Measurements from ENCODE around the gene HOXC11. TPM values are rescaled to one million over a fixed set of nuclear protein-coding genes. Genes with fewer than 3 reads are reported as not detected.

The HOXC11 gene
- total RNA-seq, 5 donors from 2014 or later (not counting 1 experiment from before 2014, with no cell fraction given) = not detected

DNA sequence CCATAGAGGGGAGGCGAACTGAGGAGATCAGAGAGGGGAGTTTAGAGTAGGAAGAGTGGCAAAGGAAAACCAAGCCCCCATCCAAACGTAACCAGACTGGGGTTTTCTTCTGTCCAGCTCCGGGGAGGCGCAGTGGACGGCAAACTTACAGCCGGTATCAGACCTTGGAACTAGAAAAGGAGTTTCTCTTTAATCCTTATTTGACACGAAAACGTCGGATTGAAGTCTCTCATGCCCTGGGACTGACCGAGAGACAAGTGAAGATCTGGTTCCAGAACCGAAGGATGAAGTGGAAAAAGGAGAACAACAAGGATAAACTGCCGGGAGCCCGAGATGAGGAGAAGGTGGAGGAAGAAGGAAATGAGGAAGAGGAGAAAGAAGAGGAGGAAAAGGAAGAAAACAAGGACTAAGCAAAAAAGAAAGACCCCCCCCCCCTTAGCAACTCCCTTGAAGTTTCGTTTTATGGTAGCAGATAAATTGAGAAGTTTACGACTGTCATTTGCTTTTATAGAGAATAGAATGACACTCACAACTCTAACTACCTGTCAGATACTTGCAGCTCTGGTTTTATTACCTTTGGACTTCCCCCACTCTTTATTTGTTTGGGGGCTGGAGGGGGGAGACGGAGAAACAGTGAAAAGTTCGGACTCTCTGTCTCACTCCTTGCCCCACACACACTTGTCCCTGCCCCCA lies 38.2 kb downstream of the HOXC11 start:
- H3K4me3 Mint-ChIP-seq = no peak overlapping the region
- Histone ChIP-seq H3K27ac (ENCODE audit: low read length) (no peak overlapping the region), H3K4me1 (ENCODE audit: control insufficient read depth in 1 of 2, extremely low read depth in 1 of 2, insufficient read depth in 2 of 2, low read length in 2 of 2) (peaks cover 0 to 42% of the 10 kb centered on the region in 2 experiments), H3K9me3 (no peaks in the 10 kb centered on the region), H3K4me3 (ENCODE audit: control insufficient read depth in 1 of 2, extremely low read depth in 1 of 2, low read length in 1 of 2) (no peak overlapping the region), H3K27me3 (replicated peaks in 1 of 2; ENCODE audit: control insufficient read depth in 2 of 2, extremely low read depth in 1 of 2, insufficient read depth in 2 of 2, low read length in 1 of 2) (peaks cover 24 to 93% of the 10 kb centered on the region in 2 experiments), H3K36me3 (ENCODE audit: control insufficient read depth in 2 of 2, extremely low read depth in 1 of 2, insufficient read depth in 1 of 2, low read length in 1 of 2) (no peaks in the 10 kb centered on the region)
- 7% methylated on average over 3 of the region's 17 CpGs for WGBS (ENCODE audit: insufficient coverage)
- no peaks in the 10 kb centered on the region for H3K36me3 Mint-ChIP-seq
- ChIA-PET POLR2A (interaction anchor here in 1 of 2 donors (0.6 kb wide), 1 partner anchor 19 kb away, joined by 7 read pairs; no protein-coding TSS in a partner anchor), CTCF (interaction anchor here in 1 of 2 donors (0.5 kb wide), 1 partner anchor 14 kb away, joined by 3 read pairs; no protein-coding TSS in a partner anchor)
- H3K9me3 Mint-ChIP-seq = no peaks in the 10 kb centered on the region
- peak overlapping the region in 1 of 2 donors; percentile 56 for H3K27ac Mint-ChIP-seq
- DNase-seq = no peak
- peaks cover 75 to 94% of the 10 kb centered on the region in 2 donors for H3K27me3 Mint-ChIP-seq
- peaks cover 34 to 43% (median 37%) of the 10 kb centered on the region in 3 donors for H3K4me1 Mint-ChIP-seq
- ATAC-seq (replicated peaks in 1 of 4) = no peak

DNA sequence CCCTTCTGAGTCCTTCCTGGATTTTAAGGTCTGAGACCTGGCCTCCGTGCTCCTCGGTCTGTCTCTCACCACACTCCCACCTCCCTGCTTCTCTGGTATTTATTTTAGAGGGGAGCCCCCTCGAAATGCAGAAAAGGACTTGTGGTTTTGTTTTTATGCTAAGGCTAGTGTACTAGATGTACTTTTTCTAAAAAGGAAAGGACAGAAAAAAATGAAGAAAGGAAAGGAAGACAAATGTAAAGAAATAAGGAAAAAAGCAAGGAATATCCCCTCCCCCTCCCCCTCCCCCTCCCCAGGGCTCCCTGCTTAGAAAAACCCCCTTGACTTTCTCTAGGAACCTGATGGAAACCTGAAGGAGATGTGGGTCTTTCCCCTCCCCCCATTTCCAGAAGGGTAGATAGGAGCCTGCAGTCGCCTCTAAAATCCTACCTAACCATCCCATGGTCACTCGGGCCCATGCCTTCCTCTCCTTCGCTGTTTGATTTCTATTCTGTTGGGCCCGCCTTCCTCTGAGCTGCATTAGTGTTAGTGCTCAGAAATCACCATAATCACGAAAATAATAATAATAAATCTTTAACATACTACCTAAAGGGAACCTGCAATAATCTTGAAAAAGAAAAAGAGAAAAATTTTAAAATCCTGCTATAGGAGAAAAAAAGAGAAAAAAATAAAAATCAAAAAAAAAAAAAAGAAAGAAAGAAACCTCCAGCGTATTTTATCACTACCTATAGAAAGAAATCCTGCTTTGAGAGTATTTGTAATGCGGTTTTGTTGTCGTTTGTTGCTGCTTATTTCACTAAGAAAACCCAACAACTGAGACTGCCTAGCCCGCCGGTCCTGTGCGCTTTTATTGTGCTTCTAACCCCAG lies 39.0 kb downstream of the HOXC11 start:
- Mint-ChIP-seq H3K4me3 (no peak overlapping the region), H3K9me3 (no peaks in the 10 kb centered on the region), H3K36me3 (no peaks in the 10 kb centered on the region), H3K27ac (peak overlapping the region in 1 of 2 donors; percentile 56), H3K27me3 (peaks cover 67 to 92% of the 10 kb centered on the region in 2 donors), H3K4me1 (peaks cover 30 to 39% (median 31%) of the 10 kb centered on the region in 3 donors)
- no CpG with 5 or more reads among the region's 14 CpGs for WGBS (ENCODE audit: insufficient coverage)
- no peak for DNase-seq
- Histone ChIP-seq H3K36me3 (ENCODE audit: control insufficient read depth in 2 of 2, extremely low read depth in 1 of 2, insufficient read depth in 1 of 2, low read length in 1 of 2) (no peaks in the 10 kb centered on the region), H3K4me1 (ENCODE audit: control insufficient read depth in 1 of 2, extremely low read depth in 1 of 2, insufficient read depth in 2 of 2, low read length in 2 of 2) (peaks cover 0 to 42% of the 10 kb centered on the region in 2 experiments), H3K27me3 (replicated peaks in 1 of 2; ENCODE audit: control insufficient read depth in 2 of 2, extremely low read depth in 1 of 2, insufficient read depth in 2 of 2, low read length in 1 of 2) (peaks cover 24 to 93% of the 10 kb centered on the region in 2 experiments), H3K27ac (ENCODE audit: low read length) (no peak overlapping the region), H3K9me3 (no peaks in the 10 kb centered on the region), H3K4me3 (ENCODE audit: control insufficient read depth in 1 of 2, extremely low read depth in 1 of 2, low read length in 1 of 2) (no peak overlapping the region)
- POLR2A ChIA-PET = interaction anchor here (0.6 kb wide), 2 partner anchors 20 to 313 kb away, joined by 7 to 10 read pairs; partner anchors contain the start of gene COPZ1 (in 1 of the 2)
- CTCF ChIA-PET = interaction anchor here in 1 of 2 donors (0.7 kb wide), 1 partner anchor 167 kb away, joined by 3 read pairs; no protein-coding TSS in a partner anchor
- ATAC-seq (replicated peaks in 1 of 4) = no peak

DNA sequence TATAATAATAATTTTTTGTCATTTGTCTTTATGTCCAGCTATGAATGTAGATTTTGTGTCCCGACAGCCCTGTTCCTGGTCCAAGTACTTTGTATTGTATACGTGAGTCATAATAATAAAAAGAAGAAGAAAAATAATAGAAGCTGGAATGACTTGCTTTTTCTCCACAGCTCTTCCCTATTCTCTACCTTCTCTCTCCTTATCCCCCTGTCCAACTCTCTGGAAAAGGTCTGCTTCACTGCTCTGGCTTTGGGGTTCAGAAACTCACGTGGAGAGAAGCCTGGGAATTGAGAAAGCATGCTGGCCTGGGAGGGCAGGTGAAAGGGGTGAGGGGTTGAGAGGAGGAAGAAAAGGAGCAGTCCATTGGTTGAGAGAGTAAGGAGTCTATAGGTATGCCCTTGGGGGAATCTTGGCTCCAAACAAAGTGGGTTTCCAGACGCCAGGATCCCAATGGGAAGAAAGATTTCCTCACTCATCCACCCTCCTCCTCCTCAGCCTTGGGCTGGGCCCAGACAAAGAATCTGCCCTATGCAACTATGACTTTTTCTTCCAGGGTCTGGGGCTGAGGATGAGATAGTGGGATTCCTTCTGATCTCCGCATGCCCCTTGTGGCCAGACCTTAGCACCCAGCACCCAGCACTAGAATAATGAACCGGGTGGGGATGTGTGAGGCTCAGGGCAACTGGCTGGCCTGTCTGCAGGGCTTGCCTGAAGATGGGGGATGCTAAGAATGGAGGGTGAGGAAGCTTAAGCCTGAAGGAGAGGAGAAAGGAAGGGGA lies 39.9 kb downstream of the HOXC11 start:
- Mint-ChIP-seq H3K4me1 (peaks cover 36 to 45% (median 40%) of the 10 kb centered on the region in 3 donors), H3K36me3 (no peaks in the 10 kb centered on the region), H3K27ac (no peak overlapping the region), H3K4me3 (no peak overlapping the region), H3K9me3 (no peaks in the 10 kb centered on the region), H3K27me3 (peaks cover 68 to 89% of the 10 kb centered on the region in 2 donors)
- no peak for ATAC-seq (replicated peaks in 1 of 4)
- whole genome bisulfite sequencing (ENCODE audit: insufficient coverage) = 80% methylated on average over 1 of the region's 6 CpGs
- Histone ChIP-seq H3K4me1 (ENCODE audit: control insufficient read depth in 1 of 2, extremely low read depth in 1 of 2, insufficient read depth in 2 of 2, low read length in 2 of 2) (peaks cover 0 to 50% of the 10 kb centered on the region in 2 experiments), H3K27me3 (replicated peaks in 1 of 2; ENCODE audit: control insufficient read depth in 2 of 2, extremely low read depth in 1 of 2, insufficient read depth in 2 of 2, low read length in 1 of 2) (peaks cover 20 to 95% of the 10 kb centered on the region in 2 experiments), H3K36me3 (ENCODE audit: control insufficient read depth in 2 of 2, extremely low read depth in 1 of 2, insufficient read depth in 1 of 2, low read length in 1 of 2) (no peaks in the 10 kb centered on the region), H3K4me3 (ENCODE audit: control insufficient read depth in 1 of 2, extremely low read depth in 1 of 2, low read length in 1 of 2) (no peak overlapping the region), H3K9me3 (no peaks in the 10 kb centered on the region), H3K27ac (ENCODE audit: low read length) (no peak overlapping the region)
- ChIA-PET CTCF (interaction anchor here in 1 of 2 donors (0.6 to 0.8 kb wide), 2 partner anchors 179 kb away, joined by 3 read pairs; no protein-coding TSS in a partner anchor), POLR2A (interaction anchor here in 1 of 2 donors (0.6 kb wide), 1 partner anchor 312 kb away, joined by 10 read pairs; the partner anchor contains the start of gene COPZ1)
- DNase-seq = no peak

DNA sequence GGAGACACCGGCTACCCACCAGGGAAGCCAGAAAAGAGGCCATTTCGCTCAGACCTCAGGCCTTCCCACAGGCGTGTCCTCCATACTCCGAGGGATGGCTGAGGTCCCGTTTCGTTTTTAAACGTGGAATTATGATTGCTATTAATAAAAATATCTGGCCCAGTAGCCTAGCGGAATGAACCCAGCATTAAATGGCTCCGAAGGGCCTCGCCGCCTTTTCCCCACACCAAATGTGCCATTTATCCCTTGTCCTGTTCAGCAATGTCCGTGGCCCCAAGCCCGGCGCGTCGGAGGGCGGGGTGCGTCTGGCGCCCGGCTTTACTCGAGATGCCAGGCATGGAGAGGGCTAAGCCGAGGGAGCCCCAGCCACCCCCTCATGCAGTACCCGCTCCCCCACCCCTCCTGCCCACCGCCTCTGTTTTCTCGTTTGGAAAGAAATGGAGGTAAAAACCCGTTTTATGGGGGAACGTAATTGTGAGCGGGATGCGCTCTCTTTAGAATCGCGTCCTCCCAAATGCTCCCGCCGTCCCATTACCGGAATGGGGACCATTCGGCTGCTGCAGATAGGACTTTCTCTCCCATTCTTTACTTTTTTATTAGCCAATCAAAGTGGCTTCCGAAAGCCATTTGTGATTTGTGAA lies 41.6 kb downstream of the HOXC11 start:
- DNase-seq = no peak
- Mint-ChIP-seq H3K36me3 (no peaks in the 10 kb centered on the region), H3K27me3 (peaks cover 60 to 88% of the 10 kb centered on the region in 2 donors), H3K4me1 (peaks cover 31 to 43% (median 40%) of the 10 kb centered on the region in 3 donors), H3K9me3 (no peaks in the 10 kb centered on the region), H3K4me3 (peak overlapping the region in 1 of 3 donors; percentile 51), H3K27ac (peak overlapping the region in 1 of 2 donors; percentile 32)
- CTCF ChIA-PET = interaction anchor here in 1 of 2 donors (0.6 kb wide), 1 partner anchor 15 kb away, joined by 3 read pairs; the partner anchor contains the start of gene HOXC9
- H3K9me3 ChIP-seq = no peaks in the 10 kb centered on the region
- peaks cover 15 to 94% of the 10 kb centered on the region in 2 experiments for H3K27me3 ChIP-seq (replicated peaks in 1 of 2; ENCODE audit: control insufficient read depth in 2 of 2, extremely low read depth in 1 of 2, insufficient read depth in 2 of 2, low read length in 1 of 2)
- POLR2A ChIA-PET = no interaction called here
- H3K27ac ChIP-seq (ENCODE audit: low read length) = no peak overlapping the region
- 20% methylated on average over 7 of the region's 36 CpGs for WGBS (ENCODE audit: insufficient coverage)
- ATAC-seq (replicated peaks in 1 of 4) = no peak
- H3K4me3 ChIP-seq (ENCODE audit: control insufficient read depth in 1 of 2, extremely low read depth in 1 of 2, low read length in 1 of 2) = no peak overlapping the region
- peaks cover 5 to 51% of the 10 kb centered on the region in 2 experiments for H3K4me1 ChIP-seq (ENCODE audit: control insufficient read depth in 1 of 2, extremely low read depth in 1 of 2, insufficient read depth in 2 of 2, low read length in 2 of 2)
- H3K36me3 ChIP-seq (ENCODE audit: control insufficient read depth in 2 of 2, extremely low read depth in 1 of 2, insufficient read depth in 1 of 2, low read length in 1 of 2) = no peaks in the 10 kb centered on the region

DNA sequence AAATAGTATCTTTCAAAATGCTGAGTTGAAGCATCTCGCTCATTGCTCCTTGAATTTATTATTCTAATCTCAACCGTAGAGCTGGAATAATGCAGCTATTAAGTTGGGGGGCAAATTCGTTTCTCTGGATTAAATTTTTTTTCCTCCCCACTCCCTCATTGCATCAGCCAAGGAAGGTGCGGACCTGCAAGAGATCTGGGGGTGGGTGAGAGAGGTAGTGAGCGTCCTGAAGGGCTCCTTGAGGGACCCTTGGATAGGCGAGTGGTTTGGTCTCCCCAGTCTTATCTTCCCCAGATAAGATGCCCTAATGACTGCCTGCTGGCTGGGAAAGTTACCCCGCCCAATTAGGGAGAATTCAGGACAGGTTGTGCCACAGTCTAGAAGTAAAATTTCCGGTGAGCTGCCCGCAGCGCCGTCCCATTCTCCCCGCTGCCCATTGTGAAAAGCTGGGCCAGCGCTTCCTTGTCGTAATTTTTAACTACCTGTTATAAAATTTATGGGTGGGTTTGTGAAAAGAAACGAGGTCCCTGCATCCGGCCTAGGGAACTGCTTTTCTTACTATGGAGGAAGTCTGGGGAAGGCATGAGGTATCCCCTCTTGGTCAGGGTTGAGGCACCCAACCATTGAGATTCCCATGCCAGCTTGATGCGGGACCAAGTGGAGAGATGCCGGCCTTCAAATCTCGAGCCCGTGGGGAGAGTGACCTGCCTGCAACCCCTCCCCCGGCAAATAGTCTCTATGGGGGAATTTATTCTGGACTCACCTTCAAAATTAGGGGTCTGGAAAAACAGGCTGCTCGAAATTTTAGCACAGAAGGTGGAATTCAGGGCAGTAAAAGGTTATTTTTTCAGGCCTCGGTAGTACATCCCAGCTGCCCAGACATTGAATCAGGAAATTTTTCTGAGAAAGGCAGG lies 42.3 kb downstream of the HOXC11 start:
- CTCF ChIA-PET = interaction anchor here in 1 of 2 donors (0.6 kb wide), 1 partner anchor 14 kb away, joined by 3 read pairs; no protein-coding TSS in a partner anchor

More for the DNA sequence above, 42.3 kb downstream of the HOXC11 start:
- Histone ChIP-seq H3K9me3 (no peaks in the 10 kb centered on the region), H3K27ac (ENCODE audit: low read length) (no peak overlapping the region), H3K4me1 (ENCODE audit: control insufficient read depth in 1 of 2, extremely low read depth in 1 of 2, insufficient read depth in 2 of 2, low read length in 2 of 2) (peaks cover 5 to 46% of the 10 kb centered on the region in 2 experiments), H3K27me3 (replicated peaks in 1 of 2; ENCODE audit: control insufficient read depth in 2 of 2, extremely low read depth in 1 of 2, insufficient read depth in 2 of 2, low read length in 1 of 2) (peaks cover 15 to 94% of the 10 kb centered on the region in 2 experiments), H3K4me3 (ENCODE audit: control insufficient read depth in 1 of 2, extremely low read depth in 1 of 2, low read length in 1 of 2) (no peak overlapping the region), H3K36me3 (ENCODE audit: control insufficient read depth in 2 of 2, extremely low read depth in 1 of 2, insufficient read depth in 1 of 2, low read length in 1 of 2) (no peaks in the 10 kb centered on the region)
- Mint-ChIP-seq H3K9me3 (no peaks in the 10 kb centered on the region), H3K4me3 (peak overlapping the region in 1 of 3 donors; percentile 51), H3K27ac (peak overlapping the region in 1 of 2 donors; percentile 32), H3K27me3 (peaks cover 61 to 88% of the 10 kb centered on the region in 2 donors), H3K36me3 (no peaks in the 10 kb centered on the region), H3K4me1 (peaks cover 32 to 43% (median 38%) of the 10 kb centered on the region in 3 donors)
- ATAC-seq (replicated peaks in 1 of 4) (no peak), DNase-seq (no peak)
- POLR2A ChIA-PET = interaction anchor here in 1 of 2 donors (0.7 kb wide), 1 partner anchor 199 kb away, joined by 6 read pairs; no protein-coding TSS in a partner anchor
- 17% methylated on average over 10 of the region's 23 CpGs for WGBS (ENCODE audit: insufficient coverage)

Data from T-cell (primary cell).